HepG2 (cell line): ENCODE results near the gene LRBA. TPM values are rescaled to one million over a fixed set of nuclear protein-coding genes. Genes with fewer than 3 reads are reported as not detected.

Source experiments
- ATAC-seq: fragments of 200-7000 bp; cut with Tn5 transposase; 3 replicates; pipeline ENCODE4 v1.9.1; 2020; ENCODE audit warnings: mild to moderate bottlenecking, moderate library complexity
- BruUV-seq: library from RNA; stranded (reverse); fragments of 400-500 nt; replicated peaks from 2 replicates; lab custom pipeline; 2021; lab: Mats Ljungman, UMichigan
- CTCF ChIA-PET: fragments of 300-600 bp; formaldehyde crosslinking; extraction: SDS; loops from one replicate; lab custom pipeline; 2021; ENCODE audit warnings: low total read pairs, inconsistent platforms, low intra/inter-chr PET ratio; lab: Yijun Ruan, JAX
- POLR2A ChIA-PET: fragments of 350-600 bp; sonication (Branson Sonifier 250); formaldehyde crosslinking; loops from one replicate; lab custom pipeline; 2020; ENCODE audit warnings: antibody characterized with exemption, inconsistent platforms; lab: Yijun Ruan, JAX
- DNase-seq: peaks from one replicate; pipeline ENCODE4 v3.0.0-alpha.2; 2015; ENCODE audit warnings: low spot score
- FAIRE-seq: peaks from 3 replicates; lab custom pipeline; 2011; peaks lifted over from hg19 to GRCh38; lab: Jason Lieb, UNC
- H2AFZ ChIP-seq: one replicate; pipeline ENCODE4 v1.6.1; 2011; ENCODE audit warnings: low read length, inconsistent platforms
- H3K27ac ChIP-seq: fragments of 300-600 bp; 3 replicates; pipeline ENCODE4 v1.8.0; 2011; ENCODE audit warnings: mixed run types, mild to moderate bottlenecking, mixed read lengths, low read length, inconsistent platforms; ENCODE audit not compliant: insufficient read depth; ENCODE audit errors: extremely low read length
- H3K27me3 ChIP-seq, 2 experiments: fragments of 200-600 bp in 1 of 2; 2 replicates in 1 of 2; 3 replicates in 1 of 2; pipeline versions ENCODE4 v1.6.0 to v1.8.0; 2011; ENCODE audit warnings: low read length in 2 of 2, mild to moderate bottlenecking in 2 of 2, moderate library complexity in 2 of 2, inconsistent platforms in 1 of 2; ENCODE audit not compliant: insufficient read depth in 2 of 2, control insufficient read depth in 1 of 2
- H3K36me3 ChIP-seq, 2 experiments: fragments of 200-600 bp in 1 of 2; replicated peaks in 1 of 2; 2 replicates in 1 of 2; 3 replicates in 1 of 2; pipeline versions ENCODE4 v1.5.1 to v1.8.0; 2011; ENCODE audit warnings: low read length in 2 of 2, inconsistent platforms in 1 of 2; ENCODE audit not compliant: insufficient read depth in 2 of 2, control insufficient read depth in 1 of 2
- H3K4me1 ChIP-seq: 2 replicates; pipeline ENCODE4 v1.5.1; 2012; ENCODE audit warnings: low read length, inconsistent platforms; ENCODE audit not compliant: insufficient read depth
- H3K4me2 ChIP-seq: 2 replicates; pipeline ENCODE4 v1.6.0; 2011; ENCODE audit warnings: low read depth, low read length, inconsistent platforms
- H3K4me3 ChIP-seq, 3 experiments: fragments of 200-600 bp in 1 of 3; sonication (generic), shearing (Covaris generic) in 1 of 3; replicated peaks in 1 of 3; 2 replicates each; pipeline ENCODE4 v1.5.1; 2011 to 2016; ENCODE audit warnings: low read length in 3 of 3, inconsistent platforms in 2 of 3, low read depth in 2 of 3, mild to moderate bottlenecking in 2 of 3, control low read depth in 1 of 3, mixed read lengths in 1 of 3; ENCODE audit not compliant: insufficient read depth in 1 of 3
- H3K79me2 ChIP-seq: one replicate; pipeline ENCODE4 v1.6.1; 2011; ENCODE audit warnings: low read length, inconsistent platforms; ENCODE audit not compliant: insufficient read depth
- H3K9ac ChIP-seq: 2 replicates; pipeline ENCODE4 v1.6.0; 2011; ENCODE audit warnings: mild to moderate bottlenecking, low read depth, low read length, inconsistent platforms; ENCODE audit not compliant: insufficient read depth
- H3K9me3 ChIP-seq: 2 replicates; pipeline ENCODE4 v1.5.1; 2012; ENCODE audit warnings: mild to moderate bottlenecking, low read length
- H4K20me1 ChIP-seq: 2 replicates; pipeline ENCODE4 v1.6.0; 2011; ENCODE audit warnings: inconsistent platforms, mild to moderate bottlenecking, low read length, moderate library complexity; ENCODE audit not compliant: insufficient read depth
- BCL3 ChIP-seq: sonication (generic); formaldehyde crosslinking; IDR thresholded peaks from 2 replicates; pipeline ENCODE4 v1.5.1; 2020; ENCODE audit warnings: mild to moderate bottlenecking, missing genetic modification reagents, moderate library complexity
- DPF2 ChIP-seq: sonication (generic); formaldehyde crosslinking; IDR thresholded peaks from 2 replicates; pipeline ENCODE4 v1.4.0; 2020; ENCODE audit warnings: mild to moderate bottlenecking, low read depth, missing genetic modification reagents, borderline replicate concordance
- HNF4G ChIP-seq, 2 experiments: sonication (generic) in 1 of 2; formaldehyde crosslinking in 1 of 2; IDR thresholded peaks; 2 replicates each; pipeline versions ENCODE4 v1.4.0 to v1.6.1; 2011 to 2020; ENCODE audit warnings: borderline replicate concordance in 2 of 2, low read depth in 2 of 2, mild to moderate bottlenecking in 2 of 2, low read length in 1 of 2, missing genetic modification reagents in 1 of 2, moderate library complexity in 1 of 2
- HNRNPK ChIP-seq: fragments of 200-400 bp; formaldehyde crosslinking; IDR thresholded peaks from 2 replicates; pipeline ENCODE4 v1.6.1; 2018; ENCODE audit warnings: low read length, low read depth, moderate library complexity, mild to moderate bottlenecking; ENCODE audit not compliant: poor library complexity, severe bottlenecking
- NBN ChIP-seq: fragments of 450-650 bp; conservative IDR thresholded peaks from 2 replicates; pipeline ENCODE4 v1.6.1; 2017
- PAX8 ChIP-seq: sonication (generic); formaldehyde crosslinking; IDR thresholded peaks from 2 replicates; pipeline ENCODE4 v1.8.0; 2022; ENCODE audit warnings: mild to moderate bottlenecking, missing genetic modification reagents, borderline replicate concordance
- PHF5A ChIP-seq: IDR thresholded peaks from one replicate; pipeline ENCODE4 v1.6.1; 2018; ENCODE audit warnings: low read depth, missing genetic modification reagents; ENCODE audit not compliant: unreplicated experiment
- SMAD3 ChIP-seq: sonication (generic); formaldehyde crosslinking; IDR thresholded peaks from 2 replicates; pipeline ENCODE4 v1.4.0; 2020; ENCODE audit warnings: missing genetic modification reagents
- ZNF138 ChIP-seq: sonication (generic); formaldehyde crosslinking; IDR thresholded peaks from 2 replicates; pipeline ENCODE4 v1.5.0; 2020; ENCODE audit warnings: mild to moderate bottlenecking, low read depth, missing genetic modification reagents
- ZNF33A ChIP-seq: sonication (generic); formaldehyde crosslinking; IDR thresholded peaks from 2 replicates; pipeline ENCODE4 v1.5.1; 2020; ENCODE audit warnings: missing genetic modification reagents, mild to moderate bottlenecking, moderate library complexity, borderline replicate concordance
- ZNF720 ChIP-seq: sonication (generic); formaldehyde crosslinking; IDR thresholded peaks from 2 replicates; pipeline ENCODE4 v1.4.0; 2020; ENCODE audit warnings: missing genetic modification reagents
- ZNF782 ChIP-seq: sonication (generic); formaldehyde crosslinking; IDR thresholded peaks from 2 replicates; pipeline ENCODE4 v1.4.0; 2020; ENCODE audit warnings: missing genetic modification reagents, mild to moderate bottlenecking, borderline replicate concordance
- WGBS: methylation state at CpG from one replicate; pipeline ENCODE4 v1.1.6; 2017; ENCODE audit warnings: low lambda C conversion rate; 5-methylcytosine and 5-hydroxymethylcytosine counted together
- in situ Hi-C: cut with HindIII; loops from 2 replicates; pipeline ENCODE4 v1.10.0; 2017; ENCODE audit warnings: low pct_unique_long_range_greater_than_20kb; ENCODE audit not compliant: extremely low pct_ligation_motif_present
- intact Hi-C: fragments of 100-400 bp; cut with micrococcal nuclease; formaldehyde crosslinking; loops from one replicate; pipeline ENCODE4 v1.10.0; 2022; ENCODE audit not compliant: unreplicated experiment
- polyA plus RNA-seq, 8 experiments: library from polyadenylated mRNA; depleted of rRNA in 3 of 8; stranded (reverse) in 7 of 8; unstranded in 1 of 8; fragments of >200 nt; fragmentation: Illumina TruSeq in 4 of 8; extraction: Trizol in 4 of 8; gene quantifications; 2 replicates each; pipeline versions ENCODE4 v1.2.1 to v1.2.3, GENCODE V29; 2011 to 2016; ENCODE audit warnings: low read depth in 4 of 8, missing spikeins in 1 of 8, mixed read lengths in 1 of 8; ENCODE audit not compliant: insufficient read depth in 1 of 8
- total RNA-seq, 5 experiments: library from RNA; depleted of rRNA; stranded (reverse); fragments of >200 nt; fragmentation: Illumina TruSeq; extraction: Trizol; gene quantifications; 2 replicates each; pipeline ENCODE4 v1.2.3, GENCODE V29; 2016; ENCODE audit warnings: low read depth in 1 of 5

LRBA gene
- total and polyA plus RNA-seq, 2 of the 13 experiments (the other 11 are each of a cell fraction or from before 2014, with no cell fraction given): 21.0 to 37.2 TPM

- H3K36me3 ChIP-seq: no peaks in the 10 kb centered on the region
- no peaks in the 10 kb centered on the region for H3K27me3 ChIP-seq
- DNase-seq: no peak
- intact Hi-C loops (no loop called here), in situ Hi-C loops (no loop called here)
- H3K27ac ChIP-seq: no peak overlapping the region
- no peak overlapping the region for H3K9ac ChIP-seq
- H3K9me3 ChIP-seq: no peaks in the 10 kb centered on the region
- WGBS: 90% methylated on average over 1 of the region's 1 CpG
- H3K4me1 ChIP-seq: no peaks in the 10 kb centered on the region
- no peak overlapping the region for H3K4me3 ChIP-seq
- no peak for TF ChIP-seq PHF5A
- no peak for TF ChIP-seq ZNF138 (CRISPR knock-in tag)
- TF ChIP-seq ZNF33A (CRISPR knock-in tag): no peak
- TF ChIP-seq PAX8 (CRISPR knock-in tag): no peak
- no peak for TF ChIP-seq DPF2
- TF ChIP-seq ZNF720 (CRISPR knock-in tag): no peak
- no peak for TF ChIP-seq NBN
- TF ChIP-seq ZNF782 (CRISPR knock-in tag): no peak
- no peak for TF ChIP-seq BCL3 (CRISPR knock-in tag)
- TF ChIP-seq HNF4G (IDR thresholded peaks at IDR 0.05; ENCODE audit: borderline replicate concordance, low read depth, low read length): no peak
- TF ChIP-seq HNF4G (CRISPR knock-in tag; IDR thresholded peaks at IDR 0.05; ENCODE audit: borderline replicate concordance, low read depth): no peak
- no peak for TF ChIP-seq HNRNPK
- TF ChIP-seq SMAD3 (CRISPR knock-in tag): no peak
- CTCF ChIA-PET: no interaction called here
- no peak overlapping the region for H2AFZ ChIP-seq
- ATAC-seq: no peak
- POLR2A ChIA-PET: no interaction called here
- no TSS peak for BruUV-seq
- H3K79me2 ChIP-seq: no peaks in the 10 kb centered on the region
- H4K20me1 ChIP-seq: no peaks in the 10 kb centered on the region
- H3K4me2 ChIP-seq: no peak overlapping the region
- no peak for FAIRE-seq
Measured at GRCh38 chr4:150371869-150372268, 643.2 kb downstream of the LRBA start.
